ENCODE measurements around the gene IFNAR2.

DNA sequence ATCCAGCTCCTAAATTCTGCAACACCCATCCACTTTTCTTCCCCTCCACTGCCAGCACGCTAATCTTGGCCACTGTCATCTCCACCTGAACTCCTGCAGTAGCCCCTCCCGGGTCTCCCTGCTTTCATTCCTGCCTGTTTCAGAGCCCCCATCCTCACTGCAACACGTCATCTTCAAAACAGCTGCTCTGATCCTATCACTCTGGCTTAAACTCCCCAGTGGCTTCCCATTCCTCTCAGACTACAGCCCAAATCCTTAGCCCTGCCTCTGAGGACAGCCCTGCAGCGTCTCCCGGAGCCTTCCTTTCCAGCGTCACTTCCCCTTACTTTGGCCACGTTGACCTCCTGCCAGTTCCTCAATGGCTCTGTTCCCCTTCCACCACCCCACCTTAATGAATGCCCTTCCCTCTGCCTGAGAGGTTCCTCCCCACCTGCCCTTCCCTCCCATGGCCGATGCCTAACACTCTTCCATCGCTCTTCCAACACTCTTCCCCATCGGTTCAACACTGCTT is 22.9 kb upstream of the IFNAR2 start:
- TF ChIP-seq, protein P1, sequence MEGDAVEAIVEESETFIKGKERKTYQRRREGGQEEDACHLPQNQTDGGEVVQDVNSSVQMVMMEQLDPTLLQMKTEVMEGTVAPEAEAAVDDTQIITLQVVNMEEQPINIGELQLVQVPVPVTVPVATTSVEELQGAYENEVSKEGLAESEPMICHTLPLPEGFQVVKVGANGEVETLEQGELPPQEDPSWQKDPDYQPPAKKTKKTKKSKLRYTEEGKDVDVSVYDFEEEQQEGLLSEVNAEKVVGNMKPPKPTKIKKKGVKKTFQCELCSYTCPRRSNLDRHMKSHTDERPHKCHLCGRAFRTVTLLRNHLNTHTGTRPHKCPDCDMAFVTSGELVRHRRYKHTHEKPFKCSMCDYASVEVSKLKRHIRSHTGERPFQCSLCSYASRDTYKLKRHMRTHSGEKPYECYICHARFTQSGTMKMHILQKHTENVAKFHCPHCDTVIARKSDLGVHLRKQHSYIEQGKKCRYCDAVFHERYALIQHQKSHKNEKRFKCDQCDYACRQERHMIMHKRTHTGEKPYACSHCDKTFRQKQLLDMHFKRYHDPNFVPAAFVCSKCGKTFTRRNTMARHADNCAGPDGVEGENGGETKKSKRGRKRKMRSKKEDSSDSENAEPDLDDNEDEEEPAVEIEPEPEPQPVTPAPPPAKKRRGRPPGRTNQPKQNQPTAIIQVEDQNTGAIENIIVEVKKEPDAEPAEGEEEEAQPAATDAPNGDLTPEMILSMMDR (IDR thresholded peaks at IDR 0.05): no peak
- TF ChIP-seq POLR2A (IDR thresholded peaks at IDR 0.05): no peak

Measured in adrenal gland (tissue), 5 donors.